HG02678 (cell line): ENCODE measurements around the gene CCDC59.

ENCODE experiments used
- ATAC-seq: cut with Tn5 transposase; IDR thresholded peaks from one replicate; pipeline ENCODE4 v1.9.1; 2021; ENCODE audit warnings: mild to moderate bottlenecking, moderate library complexity; ENCODE audit not compliant: unreplicated experiment

The CCDC59 gene

DNA sequence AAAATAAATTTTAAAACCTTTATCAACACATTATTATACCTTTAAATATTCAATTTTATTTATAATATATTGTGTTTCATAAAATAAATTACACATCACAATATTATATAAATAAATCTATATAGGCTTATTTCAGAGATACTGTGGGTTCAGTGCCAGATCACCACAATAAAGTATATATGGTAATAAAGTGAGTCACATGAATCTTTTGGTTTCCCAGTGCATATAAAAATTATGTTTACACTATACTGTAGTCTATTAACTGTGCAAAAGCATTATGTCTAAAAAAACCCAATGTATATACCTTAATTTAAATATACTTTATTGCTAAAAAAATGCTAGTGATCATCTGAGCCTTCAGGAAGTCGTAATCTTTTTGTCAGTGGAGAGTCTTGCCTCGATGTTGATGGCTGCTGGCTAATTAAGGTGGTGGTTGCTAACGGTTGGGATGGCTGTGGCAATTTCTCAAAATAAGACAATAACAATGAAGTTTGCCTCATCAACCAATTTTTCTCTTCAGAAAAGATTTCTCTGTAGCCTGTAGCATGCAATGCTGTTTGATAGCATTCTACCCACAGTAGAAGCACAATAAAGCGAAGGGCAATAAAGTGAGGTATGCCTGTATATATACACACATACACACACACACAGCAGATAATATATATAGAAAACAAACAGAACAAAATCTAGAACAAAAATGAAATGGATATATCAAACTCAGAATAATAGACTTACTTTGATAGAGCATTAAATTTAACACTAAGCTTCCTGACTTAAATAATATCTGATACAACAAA is 32.4 kb downstream of the CCDC59 start:
- ATAC-seq, result no peak

GRCh38 chr12:82319276-82319675 is 38.9 kb downstream of the CCDC59 start:
- ATAC-seq, result no peak

GRCh38 chr12:82314406-82314892 is 43.7 kb downstream of the CCDC59 start:
- ATAC-seq, result no peak
